ENCODE measurements around the gene BRIP1.
"Not testable (repeated sequence)": the region's sequence is repeated elsewhere in the genome, so short reads cannot be mapped to it uniquely, and the experiment has no call there.

GRCh38 chr17:61860397-61860796 is 2.9 kb downstream of the BRIP1 start:
- TF ChIP-seq EZH2 (IDR thresholded peaks at IDR 0.05; ENCODE audit: insufficient read depth, poor library complexity, severe bottlenecking); EZH2phosphoT487 (IDR thresholded peaks at IDR 0.05; ENCODE audit: insufficient read depth, low read depth): not testable (repeated sequence)

All from GM23248 (cell line).